HG03108 (cell line): ENCODE data around the gene NAP1L1.

Experiments
- ATAC-seq: cut with Tn5 transposase; IDR thresholded peaks from one replicate; pipeline ENCODE4 v1.9.1; 2021; ENCODE audit warnings: moderate library complexity; ENCODE audit not compliant: unreplicated experiment

The NAP1L1 gene

DNA sequence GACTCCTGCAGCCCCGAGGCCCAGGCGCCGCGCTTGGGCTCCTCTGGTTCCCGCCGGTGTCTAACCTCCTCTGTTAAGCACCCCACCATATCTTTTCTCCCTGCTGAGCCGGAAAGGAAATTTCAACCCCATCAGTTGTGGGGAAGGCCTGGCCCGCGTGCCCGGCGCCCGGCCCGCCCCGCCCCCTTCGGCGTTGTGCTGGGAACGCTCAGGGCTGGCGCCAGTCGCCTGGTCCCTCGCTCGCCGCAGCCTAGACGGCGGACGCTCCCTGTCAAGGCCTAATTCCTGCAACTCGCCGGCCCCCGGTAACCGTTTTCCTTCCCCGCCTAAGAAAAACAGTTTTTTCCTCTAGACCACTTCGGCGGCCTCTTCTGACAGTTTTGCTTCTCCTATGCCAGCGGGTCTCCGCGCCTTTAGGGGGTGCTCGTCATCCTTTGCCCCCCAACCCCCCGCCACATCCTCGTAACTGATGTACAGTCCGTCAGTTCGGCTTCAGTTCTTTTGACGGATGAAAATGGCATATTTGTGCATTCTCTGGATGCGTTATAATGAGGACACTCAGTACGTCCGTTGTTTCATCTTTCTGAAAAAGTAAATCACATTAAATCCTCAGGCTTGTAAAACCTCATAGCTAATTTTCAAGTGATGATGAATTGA, 506 bp upstream of the NAP1L1 start:
- ATAC-seq = peak; percentile 47

DNA sequence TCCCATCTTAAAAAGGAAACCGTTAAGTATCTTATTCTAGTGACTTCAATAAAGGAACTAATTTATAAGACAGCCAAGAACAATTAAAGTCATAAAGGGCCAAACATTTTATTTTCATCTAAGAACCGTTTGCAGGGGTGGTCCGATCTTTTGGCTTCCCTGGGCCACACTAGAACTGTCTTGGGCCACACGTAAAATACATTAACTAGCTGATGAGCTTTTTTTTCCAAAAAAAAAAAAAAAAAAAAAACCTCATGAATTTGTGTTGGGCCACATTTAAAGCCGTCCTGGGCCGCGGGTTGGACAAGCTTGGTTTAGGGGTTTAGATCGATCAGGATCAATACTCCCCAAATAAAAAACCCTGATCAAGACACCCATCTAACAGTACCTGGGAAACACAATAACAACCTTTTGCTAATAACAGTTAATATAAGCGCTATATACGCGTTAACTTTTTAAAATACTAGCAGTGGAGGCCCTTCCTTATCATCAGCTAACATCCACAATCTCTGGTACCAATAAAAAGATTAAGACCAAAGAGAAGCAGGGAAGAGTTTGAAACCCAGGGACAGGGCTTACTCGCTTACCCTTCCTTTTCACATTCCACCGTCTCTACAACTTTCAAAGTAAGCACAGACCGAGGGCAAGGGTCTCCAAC, 1.1 kb downstream of the NAP1L1 start:
- ATAC-seq = no peak

DNA sequence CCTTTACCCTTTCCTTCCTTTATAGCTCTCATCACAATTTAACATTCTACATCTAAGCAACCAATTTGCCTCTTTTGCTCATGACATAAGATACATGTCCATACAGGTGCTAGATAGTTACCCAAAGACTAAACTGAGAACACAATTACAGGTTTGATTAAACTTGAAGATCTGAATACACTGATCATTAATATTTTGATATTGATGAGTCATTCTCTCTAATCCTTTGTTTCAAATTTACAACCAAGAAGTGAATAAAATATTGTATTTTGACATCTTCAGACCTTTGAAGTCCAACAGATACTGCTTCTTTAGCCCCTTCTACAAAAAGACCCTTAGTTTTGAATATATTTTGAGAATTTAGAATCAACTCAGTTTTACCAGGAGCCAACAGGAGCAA, 2.6 kb downstream of the NAP1L1 start:
- ATAC-seq = no peak

DNA sequence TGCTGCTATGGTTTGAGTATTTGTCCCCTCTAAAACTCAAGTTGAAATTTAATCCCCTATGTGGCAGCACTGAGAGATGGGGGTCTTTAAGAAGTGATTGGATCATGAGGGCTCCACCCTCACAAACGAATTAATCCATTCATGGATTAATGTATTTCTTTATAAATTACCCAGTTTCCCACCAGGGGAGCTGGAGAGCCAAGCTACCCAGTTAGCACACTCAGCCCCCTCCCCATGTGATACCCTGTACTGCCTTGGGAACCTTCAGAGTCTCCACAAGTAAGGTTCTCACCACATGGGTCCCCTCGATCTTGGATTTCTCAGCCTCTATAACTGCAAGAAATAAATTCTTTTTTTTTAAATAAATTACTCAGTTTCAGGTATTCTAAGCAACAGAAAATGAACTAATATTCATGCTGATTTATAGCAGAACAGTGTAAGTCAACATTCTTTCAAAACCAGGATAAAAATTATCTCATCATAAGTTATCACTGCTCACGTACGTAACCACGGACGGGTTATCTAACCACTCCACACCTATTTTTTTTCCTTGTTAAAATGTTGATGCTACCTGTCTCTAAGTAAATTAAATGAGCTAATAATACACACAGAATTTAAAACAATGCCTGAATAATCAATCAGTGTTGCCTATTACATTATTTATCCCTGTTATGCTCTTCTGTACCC, 3.6 kb downstream of the NAP1L1 start:
- ATAC-seq = no peak

DNA sequence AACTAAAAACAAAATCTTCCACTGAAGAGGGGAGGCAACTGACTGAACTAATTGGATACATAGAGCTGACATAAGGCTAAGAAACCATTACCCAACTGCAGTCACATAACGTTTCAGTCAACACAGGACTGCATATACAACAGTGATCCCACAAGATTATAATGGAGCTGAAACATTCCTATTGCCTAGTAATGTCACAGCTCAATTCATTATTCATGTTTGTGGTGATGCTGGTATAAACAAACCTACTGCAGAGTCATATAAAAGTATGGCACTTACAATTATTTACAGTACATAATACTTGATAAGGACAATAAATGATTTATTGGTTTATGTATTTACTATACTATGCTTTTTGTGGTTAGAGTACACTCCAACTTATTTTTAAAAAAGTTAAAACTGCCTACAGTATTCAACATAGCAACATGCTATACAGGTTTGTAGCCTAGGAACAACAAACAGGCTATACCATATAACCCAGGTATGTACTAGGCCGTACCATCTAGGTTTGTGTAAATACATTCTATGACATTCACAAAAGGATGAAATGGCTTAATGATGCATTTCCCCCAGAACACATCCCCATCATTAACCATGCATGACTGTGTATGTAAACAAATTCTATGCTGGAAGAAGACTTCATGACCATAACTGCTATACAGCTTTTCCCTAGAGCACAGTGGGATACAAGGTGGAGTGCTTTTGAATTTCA, 4.3 kb downstream of the NAP1L1 start:
- ATAC-seq = no peak

DNA sequence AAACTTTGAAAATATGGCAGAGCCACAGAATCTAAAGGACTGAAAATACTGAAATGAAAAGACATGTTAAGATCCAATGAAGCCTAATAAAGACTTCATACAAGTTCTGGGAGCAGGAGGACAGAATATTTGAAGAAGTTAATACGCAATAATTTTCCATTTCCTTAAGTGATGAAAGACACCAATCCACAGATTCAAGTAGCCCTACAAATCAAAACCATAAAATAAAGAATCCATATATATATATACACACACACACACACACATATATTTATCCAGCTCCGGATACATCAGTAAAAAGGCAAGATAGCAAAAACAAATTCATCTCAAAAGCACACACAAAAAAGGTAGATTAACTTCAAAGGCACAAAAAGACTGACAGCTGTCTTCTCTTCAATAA, 5.7 kb downstream of the NAP1L1 start:
- no peak for ATAC-seq

DNA sequence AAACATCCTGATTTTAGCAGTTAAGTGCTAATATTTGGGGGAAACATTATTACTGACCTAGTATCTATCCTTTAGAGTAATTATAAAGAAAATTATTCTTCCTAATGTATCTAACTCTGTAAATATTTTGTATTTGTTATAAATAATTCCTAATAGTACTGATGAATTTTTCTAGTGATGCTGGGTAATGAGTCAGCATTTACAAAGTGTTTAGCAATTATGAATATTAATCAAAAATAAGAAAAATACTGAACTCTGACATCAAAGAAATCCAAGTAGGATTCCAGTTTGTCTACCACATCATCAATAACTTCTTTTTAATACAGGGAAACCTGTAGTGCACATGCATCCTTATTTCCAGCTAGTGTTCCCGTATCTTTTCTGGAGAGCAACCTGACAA, 9.0 kb downstream of the NAP1L1 start:
- ATAC-seq = no peak

DNA sequence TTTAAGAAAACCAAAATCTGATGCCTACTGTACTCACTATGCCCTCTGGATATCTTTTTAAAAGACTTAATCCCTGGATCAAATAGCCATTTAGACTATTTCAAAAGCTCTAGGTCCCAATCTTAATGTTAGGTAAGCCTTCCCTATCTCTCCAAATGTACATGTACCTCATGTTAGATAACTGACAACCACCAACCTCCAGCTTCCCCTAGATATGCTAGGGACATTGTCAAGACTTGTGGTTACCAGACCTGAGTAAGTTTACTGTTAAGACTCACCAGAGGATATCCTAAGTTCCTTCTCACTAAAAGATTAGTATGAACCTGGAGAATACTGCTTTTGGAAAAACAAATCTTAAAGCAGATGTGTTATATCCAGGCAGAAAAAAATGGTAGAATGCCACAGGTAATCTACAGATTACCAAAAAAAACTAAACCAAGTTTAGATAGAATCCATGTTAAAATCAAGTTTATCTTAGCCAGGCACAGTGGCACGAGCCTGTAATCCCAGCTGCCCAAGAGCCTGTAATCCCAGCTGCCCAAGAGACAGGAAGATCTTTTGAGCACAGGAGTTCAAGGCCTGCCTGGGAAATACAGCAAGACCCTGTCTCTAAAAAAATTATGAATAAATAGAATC, 9.7 kb downstream of the NAP1L1 start:
- no peak for ATAC-seq

DNA sequence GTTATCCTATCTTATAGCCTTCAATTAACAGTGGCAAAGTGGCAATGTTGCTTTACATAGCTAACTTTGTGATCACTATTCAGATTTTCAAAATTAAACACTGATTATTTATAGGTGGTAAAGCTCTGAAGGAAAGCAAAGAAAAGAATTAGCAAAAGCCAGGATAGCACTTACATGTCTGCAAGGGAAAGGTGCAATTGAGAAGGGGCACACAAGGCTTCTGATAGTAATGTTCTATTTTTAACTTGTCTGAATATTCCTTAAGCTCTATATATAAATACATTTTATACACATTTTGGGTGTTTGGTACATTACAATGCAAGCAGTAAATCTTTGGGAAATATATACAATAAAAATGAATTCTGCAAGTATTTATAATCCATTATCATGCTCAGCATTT, 10.9 kb downstream of the NAP1L1 start:
- ATAC-seq = no peak

DNA sequence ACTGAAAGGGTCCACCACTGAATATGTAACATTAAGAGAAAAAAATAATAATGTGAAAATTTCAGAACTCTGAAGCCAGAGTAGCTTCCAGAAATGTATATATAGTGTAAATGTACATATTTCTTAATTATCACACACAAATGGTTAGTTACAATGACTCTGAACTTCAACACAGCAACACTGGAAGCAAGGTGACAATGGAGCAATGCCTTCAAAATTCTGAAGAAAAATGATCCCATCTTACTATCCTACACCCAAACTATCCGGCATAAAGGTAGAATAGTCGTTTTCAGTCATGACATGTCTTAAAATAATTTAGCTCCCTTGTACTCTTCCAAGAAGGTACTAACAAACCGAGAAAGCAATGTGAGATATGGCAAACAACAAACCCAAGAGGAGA, 11.9 kb downstream of the NAP1L1 start:
- no peak for ATAC-seq

DNA sequence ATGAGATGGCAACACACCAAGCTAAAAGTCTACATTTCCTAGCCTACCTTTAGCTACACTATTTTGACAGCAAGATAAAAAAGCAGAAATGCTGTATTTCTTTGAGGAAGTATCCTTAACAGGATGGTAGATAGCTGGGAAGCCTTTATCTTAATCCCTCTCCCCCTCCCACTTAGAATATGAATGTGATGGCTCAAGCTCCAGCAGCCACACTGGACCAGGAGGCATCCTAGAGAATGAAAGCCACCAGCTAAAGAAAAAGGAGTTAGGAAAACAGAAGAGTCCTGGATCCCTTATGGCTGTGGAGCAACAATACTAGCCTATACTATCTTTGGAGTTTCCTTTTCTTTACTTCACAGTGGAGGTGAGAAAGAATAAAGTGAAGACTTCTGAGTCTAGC, 15.1 kb downstream of the NAP1L1 start:
- ATAC-seq = no peak

DNA sequence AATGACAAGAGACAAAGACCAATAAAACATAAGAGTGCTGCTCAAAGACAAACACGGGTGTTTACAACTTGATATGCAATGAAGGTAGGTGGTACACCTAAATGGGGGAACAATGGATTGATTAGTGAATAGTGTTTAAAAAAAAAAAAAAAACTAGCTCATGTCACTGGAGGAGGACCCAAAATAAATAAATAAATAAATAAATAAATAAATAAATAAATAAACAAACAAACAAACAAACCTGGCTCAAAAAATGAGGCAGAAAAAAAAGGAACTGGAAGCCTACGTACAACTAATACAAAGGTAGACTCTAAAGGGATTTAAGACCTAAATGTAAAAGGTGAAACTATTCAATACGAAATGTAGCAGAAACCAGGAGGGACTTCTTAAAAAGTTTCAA, 18.6 kb downstream of the NAP1L1 start:
- ATAC-seq = no peak

DNA sequence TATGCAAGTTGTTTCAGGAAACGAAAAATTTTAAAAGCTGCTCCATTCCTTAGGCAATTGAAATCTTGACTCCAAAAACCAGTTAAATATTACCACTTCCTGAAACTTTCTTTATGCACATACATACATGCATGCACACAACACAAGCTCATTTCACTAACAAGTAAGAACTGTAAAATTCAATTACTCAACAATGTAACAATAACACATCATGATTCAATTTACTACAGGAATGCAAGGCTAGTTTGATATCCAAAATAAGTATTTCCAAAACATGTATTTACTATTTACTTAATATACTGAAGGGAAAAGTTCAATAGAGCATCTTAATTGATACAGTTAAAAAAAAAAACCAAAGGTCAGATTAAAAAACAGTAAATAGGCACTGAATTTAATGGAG, 19.6 kb downstream of the NAP1L1 start:
- no peak for ATAC-seq

DNA sequence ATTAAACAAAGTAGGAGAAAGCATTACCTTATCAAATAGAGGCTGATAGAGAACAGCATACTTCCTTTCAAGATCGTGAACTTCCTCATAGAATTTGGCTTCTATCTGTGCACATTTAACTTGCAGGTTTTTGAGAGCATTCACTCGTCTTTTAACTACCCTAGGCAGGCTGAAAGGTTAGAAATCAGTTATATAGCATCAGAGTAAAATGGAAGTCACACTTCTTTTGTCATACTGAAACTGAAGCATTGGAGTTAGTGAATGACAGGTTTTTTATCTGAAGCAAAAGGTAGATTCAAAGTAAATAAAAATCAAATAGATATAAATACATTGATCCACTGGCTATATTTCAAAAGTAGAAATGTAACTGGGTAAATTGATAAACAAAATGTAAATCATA, 24.4 kb downstream of the NAP1L1 start:
- no peak for ATAC-seq

DNA sequence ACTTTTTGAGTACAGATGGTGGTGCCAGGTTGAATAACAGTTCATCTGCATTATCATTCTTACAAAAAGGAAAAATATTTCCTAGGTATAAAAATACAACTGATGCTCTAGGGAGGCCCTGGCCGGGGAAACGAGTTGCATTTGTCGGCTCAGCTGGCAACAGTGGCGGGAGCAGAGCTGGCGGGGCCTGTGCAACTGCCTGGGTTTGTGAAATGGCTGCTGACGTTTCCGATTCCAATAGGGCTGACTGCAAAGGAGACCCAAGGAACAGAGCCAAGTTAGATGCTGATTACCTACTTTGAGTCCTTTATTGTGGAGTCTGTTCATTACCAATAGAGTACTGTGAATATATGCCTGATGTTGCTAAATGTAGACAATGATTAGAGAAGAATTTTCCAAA, 27.2 kb downstream of the NAP1L1 start:
- ATAC-seq = no peak

DNA sequence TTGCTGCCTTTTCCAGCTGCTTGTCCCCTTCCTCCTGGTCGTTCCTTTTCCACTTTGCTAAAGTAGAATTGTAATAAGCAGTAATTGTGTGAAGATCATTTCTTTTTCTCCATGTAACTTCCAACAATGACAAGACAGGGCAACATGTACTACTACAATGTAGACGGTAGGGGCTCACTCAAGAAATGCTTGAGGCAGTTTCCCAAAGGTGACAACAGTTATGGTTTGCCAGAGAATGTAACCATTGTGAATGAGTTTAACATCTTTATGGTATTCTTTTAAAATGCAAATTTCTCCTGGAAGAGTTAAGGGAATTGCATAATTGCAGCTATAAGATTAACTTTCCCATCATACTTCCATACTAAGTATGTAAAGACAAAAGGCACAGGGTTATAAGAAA, 29.1 kb downstream of the NAP1L1 start:
- no peak for ATAC-seq

DNA sequence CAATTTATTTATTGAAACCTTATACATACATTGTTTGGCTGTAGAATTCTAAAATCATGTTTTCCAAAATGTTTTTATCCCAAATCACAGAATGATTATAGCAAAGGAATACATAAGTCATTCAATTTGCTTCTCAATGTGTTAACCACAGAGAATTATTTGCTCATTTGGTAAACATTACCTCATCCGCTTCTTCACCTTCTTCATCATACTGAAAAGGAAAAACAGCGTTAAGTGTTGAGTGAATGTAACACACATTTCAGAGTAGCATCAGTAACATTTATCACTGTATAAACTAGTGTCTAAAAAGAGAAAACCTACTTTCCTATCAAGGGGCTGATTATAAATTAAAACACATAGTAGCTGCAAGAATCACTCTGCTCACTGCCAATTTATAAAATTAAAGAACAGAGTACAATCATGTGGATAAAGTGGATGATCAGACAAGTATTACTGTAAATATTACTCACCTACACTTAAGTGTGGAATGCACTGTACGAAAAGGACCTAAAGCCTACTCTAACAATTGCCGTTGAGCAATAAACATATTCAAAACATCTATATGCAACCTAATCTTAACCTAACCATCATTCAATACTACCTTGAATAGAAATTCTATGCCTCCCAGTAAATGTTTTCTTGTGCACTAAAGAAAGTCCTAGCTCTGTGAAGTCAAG, 34.8 kb downstream of the NAP1L1 start:
- no peak for ATAC-seq

DNA sequence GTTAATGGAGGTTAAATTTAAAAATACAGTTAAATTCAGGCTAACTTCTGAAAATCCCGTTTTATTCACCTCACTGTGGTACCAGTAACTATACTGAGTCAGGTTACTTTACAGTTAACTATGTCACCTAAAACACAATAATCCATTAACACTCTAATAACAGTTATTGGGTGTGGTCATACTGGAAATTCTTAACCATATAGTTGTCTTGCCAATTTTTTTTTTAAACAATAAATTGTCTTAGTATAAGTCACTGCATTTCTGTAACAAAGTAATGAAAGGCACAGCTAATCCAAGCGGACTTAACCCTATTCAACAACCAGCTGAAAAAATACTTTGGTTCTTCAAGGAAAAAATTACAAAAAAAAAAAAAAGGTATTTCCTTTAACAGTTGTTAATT, 36.7 kb downstream of the NAP1L1 start:
- ATAC-seq = no peak

DNA sequence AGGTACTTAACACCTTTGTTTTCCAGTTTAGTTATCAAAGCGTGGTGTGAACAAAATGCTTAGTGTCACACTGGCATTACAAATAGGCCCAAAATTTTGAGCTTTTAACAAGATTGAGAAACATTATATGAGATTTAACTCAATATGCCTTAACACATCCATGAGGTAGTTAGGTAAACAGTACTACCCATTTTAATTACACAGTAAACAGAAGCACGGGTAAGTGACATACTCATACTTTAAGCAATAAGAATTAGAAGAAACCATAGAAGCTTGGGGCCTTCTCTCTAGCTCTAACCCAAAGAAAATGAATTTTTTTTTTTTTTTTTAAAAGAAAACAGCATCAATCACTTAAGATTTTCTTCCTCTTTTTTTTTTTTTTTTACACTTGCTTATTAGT, 37.4 kb downstream of the NAP1L1 start:
- ATAC-seq = no peak

DNA sequence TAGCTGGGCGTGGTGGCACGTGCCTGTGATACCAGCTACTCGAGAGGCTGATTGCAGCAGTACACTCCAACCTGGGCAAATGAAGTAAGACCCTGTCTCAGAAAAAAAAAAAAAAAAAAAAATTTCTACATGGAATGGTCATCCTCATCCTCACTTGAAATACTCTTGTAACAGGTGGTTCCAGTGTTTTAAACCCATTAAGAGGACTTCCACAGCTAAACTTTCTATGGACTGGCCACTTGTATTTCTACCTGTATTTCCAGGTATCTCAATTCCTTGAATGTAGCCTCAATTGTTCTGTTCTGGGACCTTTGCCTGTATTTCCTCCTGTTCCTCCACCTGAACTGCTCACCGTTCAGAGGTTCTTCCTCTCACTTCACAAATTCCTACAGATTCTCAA, 41.1 kb downstream of the NAP1L1 start:
- ATAC-seq = no peak

DNA sequence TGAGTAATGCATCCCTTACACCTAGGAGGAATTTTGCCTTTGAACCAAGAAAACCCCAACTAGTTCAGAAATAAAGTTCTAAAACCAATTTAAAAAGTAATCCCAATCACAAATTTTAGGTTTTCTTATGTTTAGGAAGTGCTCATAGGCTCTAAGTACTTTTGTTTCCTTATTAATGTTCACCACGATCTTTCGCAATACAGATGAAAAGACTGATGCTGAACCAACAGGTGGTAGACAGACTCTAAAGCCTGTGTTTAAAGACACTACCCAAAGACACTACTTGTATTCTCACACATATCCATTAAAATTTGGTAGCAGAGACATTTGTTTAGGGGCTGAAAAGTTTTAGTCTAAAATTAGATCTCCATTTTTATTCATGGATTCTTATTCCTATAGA, 42.3 kb downstream of the NAP1L1 start:
- ATAC-seq = no peak
